GM21381 (cell line): ENCODE measurements around the gene SUN5.
"Not testable (repeated sequence)": the region's sequence is repeated elsewhere in the genome, so short reads cannot be mapped to it uniquely, and the experiment has no call there.

ENCODE experiments used
- ATAC-seq: cut with Tn5 transposase; IDR thresholded peaks from one replicate; pipeline ENCODE4 v1.9.1; 2021; ENCODE audit warnings: mild to moderate bottlenecking, moderate library complexity; ENCODE audit not compliant: unreplicated experiment

SUN5 gene

DNA sequence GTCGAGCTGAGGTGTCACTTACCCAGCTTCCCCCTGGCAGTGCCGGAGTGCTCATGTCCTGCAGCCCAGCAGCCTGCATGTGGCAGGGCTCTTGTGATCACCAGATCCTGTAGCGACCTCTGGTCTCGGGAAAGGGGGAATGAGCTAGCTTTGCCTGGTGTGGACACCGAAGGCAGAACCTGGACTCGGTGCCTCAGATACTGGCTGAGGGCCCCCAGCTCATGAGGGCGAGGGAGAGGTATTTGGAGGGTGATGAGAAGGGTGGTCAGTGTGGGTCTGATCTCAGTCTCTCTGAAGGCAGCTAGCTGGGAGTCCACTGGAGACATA is 26.3 kb downstream of the SUN5 start:
- no peak for ATAC-seq

DNA sequence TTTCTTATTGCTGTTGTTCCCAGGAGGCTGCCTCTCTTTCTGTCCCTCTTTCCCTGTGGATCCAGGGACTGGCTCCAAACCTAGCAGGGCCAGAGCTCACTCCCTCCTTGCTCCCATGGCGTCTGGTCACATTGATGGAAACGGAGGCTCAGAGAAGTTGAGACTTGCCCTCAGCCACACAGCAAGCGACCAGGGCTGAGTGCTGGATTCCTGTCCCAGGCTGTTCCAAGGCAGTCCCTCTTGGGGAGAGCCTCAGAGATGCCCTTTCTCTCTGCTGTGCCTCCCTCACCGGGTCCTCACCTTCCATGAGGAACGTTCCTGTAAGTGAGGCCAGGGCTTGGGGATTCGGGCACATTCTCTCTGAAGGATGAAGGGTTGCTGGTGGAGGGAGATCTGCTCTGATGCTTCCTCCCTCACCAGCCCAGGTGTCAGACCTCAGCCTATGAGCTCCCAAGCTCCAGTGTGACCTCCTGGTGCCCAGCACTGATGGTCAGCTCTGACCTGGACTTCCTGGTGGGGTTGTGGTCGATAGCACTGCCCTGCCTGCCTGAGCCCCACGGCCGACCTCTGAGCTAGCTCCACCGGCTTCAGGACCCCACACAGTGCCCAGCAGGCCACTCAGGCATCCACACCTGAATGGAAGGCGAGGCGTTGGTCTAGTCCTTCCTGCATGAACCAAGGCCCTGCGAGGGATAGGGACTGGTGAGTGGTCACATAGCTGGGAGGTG is 26.8 kb downstream of the SUN5 start:
- no peak for ATAC-seq

DNA sequence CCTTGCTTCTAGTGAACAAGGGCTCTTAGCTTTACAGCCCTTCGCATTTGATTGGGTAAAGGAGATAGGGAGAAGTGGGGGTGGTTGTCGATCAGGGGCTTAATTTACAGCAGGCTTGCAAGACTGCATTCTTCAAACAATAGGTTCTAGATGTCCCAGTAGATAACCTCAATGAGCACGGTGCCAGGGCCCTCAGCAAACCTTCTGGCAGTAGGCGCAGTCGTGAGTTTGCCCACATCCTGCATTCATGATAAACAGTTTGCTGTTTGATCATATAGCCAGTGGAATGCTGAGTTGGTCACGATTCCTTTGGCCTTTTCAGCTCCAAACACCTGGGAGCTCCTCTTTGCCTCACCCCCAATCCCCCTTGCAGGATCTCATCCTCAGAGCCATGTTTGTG is 27.5 kb downstream of the SUN5 start:
- no peak for ATAC-seq

DNA sequence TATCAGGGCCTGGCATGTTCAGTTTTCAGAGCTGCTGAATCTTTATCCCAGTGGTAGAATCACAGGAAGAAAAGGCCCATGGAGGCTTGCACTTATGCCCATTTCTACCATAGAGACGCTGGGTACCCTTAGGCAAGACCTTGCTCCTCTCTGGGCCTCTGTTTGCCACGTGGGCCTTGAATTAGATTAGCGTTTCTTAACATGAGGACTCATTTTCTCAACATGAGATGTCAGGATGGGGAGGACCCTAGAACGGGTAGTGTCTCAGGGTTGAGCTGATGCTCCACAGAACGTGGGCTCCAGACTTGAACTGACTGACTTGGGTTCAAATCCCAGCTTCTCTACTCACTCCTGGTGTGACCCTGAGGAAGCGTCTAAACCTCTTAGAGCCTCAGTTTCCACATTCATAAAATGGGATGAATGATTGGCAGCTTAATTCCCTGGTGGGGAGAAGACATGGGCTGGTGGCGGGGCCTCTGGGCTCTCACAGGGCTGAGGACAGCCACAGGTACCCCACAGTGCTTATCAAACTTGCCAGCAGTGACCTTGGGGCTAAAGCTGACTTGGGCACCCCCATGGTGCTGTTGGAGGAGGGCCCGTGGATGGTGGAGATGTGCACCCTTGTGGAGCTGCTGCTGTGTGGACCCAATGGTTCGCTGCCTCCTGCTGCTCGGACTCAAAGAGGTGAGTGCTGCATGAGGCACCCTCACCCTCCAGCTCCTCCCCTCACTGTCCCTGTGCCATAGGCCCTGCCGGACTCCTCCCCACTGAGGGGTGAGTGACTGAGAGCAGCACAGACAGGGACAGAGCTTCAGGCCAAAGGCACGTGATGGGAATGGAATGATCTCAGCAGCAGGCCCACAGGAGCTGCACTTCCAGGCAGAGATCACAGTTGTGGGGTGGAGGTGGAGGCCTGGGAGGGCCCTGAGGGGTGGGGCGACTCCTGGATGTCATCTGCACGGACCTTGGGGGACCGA is 28.2 kb downstream of the SUN5 start:
- ATAC-seq = no peak

DNA sequence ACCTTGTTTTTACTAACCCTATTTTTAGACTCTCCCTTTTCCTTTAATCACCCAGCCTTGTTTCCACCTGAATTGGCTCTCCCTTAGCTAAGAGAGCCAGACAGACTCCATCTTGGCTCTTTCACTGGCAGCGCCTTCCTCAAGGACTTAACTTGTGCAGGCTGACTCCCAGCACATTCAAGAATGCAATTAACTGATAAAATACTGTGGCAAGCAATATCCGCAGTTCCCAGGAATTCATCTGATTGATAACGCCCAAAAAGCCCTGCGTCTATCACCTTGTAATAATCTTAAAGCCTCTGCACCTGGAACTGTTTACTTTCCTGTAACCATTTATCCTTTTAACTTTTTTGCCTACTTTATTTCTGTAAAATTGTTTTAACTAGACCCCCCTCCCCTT is 29.1 kb downstream of the SUN5 start:
- ATAC-seq = not testable (repeated sequence)

DNA sequence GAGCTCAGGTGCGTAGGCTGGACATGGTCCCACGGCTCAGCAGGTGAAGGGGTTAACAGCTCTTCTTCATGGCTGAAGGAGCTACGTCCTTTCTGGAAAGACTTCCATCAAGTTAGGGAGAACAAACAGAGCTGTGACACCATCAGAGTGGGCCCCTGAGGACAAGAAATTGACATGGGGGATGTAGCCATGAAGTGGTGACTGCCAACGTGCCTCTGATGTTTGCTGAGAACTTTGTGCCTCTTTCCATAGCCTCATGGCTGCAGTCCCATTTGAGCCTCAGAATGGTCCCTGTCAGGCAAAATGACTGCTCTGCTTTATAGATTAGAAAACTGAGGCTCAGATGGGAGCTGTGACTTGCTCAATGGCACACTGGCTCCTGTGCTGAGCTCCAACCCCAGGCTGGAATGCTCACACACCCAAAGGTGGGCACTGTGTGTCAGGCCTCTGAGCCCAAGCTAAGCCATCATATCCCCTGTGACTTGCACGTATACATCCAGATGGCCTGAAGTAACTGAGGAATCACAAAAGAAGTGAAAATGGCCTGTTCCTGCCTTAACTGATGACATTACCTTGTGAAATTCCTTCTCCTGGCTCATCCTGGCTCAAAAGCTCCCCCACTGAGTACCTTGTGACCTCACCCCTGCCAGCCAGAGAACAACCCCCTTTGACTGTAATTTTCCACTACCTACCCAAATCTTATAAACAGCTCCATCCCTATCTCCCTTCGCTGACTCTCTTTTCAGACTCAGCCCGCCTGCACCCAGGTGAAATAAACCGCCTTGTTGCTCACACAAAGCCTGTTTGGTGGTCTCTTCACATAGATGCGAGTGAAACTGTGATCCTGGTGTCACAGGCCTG is 29.8 kb downstream of the SUN5 start:
- ATAC-seq = not testable (repeated sequence)

DNA sequence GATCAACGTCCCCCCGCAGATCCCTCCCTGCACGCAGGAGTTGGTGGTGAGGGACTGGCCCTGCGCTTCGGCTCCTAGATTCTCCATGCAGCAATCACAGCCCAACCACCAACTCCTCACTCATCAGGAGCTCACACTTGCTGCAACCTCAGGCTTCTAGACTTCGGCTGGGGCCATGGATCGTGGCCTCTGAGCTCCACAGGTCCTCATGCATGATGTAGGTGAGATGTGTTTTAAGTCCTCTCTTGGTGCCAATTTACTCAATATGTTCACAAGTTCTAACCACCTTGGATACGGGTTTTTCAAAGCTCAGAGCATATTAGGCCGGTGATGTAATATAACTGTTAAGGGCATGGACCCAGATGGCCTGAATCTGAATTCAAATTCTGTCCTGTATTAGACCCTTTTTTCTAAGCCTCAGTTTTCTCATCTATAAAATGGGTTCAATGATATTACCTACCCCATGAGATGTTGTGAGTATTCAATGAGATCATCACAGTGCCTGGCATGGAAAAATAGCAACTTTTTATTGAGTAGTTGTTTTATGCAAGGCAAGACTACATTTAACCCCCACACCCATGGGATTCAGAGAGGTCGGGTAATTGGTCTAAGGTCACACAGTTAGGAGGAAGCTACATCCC is 31.0 kb downstream of the SUN5 start:
- no peak for ATAC-seq

DNA sequence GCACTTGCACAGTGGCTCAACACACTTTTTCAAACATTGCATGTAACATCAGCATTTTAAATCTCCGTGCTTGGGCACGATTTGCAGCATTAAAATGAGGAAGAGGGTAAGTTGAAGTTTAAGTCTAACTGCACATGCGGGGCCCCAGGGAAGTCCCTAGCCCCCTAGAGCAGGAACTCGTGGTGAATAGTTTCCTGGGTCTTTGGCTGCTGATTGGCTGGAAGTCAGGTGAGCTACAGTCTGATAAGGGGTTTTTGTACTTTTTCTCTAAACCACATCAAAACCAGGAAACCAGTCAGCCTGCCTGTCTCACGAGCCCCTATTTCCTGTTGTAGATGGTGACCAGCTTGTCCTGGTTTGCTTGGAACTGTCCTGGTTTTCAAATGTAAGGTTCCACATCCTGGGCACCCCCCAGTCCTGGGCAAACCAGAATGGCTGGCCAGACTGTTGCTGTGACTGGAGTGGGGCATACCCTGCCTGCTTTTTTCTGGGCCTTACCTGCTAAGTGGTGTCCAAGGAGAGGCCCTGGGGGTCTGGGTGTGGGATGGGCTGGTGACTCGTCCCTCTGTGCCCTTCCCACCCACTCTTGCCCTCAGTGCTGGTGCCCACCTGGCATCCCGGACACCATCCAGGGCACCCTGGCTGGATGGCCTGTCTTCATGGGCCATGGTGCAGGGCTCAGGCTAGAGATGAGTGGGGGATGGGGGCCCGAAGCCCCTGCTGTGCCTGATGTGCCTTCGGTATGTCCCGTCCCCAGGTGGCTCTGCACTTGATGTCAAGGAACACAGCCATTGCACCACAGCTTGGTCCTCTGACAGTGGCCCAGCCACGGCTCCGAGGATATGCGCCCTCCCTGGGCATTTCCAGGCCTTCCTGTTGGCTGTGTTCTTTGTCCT is 31.8 kb downstream of the SUN5 start:
- peak; percentile 74 for ATAC-seq

DNA sequence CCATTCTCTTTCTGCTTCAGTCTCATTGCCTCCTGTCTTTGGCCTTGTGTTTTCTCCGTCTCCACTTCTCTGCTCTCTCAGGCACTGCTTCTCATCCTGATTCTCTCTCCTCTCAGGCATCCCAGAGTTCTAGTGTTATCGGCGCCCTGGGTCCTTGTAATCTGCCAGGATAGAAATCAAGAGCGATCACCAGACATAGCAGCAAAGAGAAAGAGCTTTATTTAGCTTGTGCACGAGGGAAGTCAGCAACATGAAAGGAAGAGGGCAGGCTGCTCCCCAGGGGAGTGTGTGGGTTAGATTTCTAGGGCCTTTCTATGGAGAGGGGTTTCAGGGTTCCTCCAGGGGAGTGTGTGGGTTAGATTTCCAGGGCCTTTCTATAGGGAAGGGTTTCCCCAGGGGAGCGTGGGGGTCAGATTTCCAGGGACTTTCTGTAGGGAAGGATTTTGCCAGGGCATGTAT is 32.5 kb downstream of the SUN5 start:
- ATAC-seq = peak; percentile 6

DNA sequence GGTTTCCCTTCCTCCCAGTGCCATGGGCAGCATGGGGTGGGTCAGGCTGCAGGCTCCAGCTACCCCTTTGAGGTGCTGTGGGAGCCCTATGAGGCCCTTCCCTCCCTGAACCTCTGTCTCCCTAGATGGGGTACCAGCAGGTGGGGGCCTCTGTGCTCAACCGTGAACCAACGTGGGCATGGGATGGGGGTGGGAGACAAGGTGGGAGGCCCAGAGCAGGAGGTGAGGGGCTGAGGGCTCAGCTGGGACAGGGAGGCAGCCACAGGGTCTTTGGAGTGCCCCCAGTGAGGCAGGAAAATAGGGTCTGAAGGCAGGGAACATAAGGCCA is 33.3 kb downstream of the SUN5 start:
- no peak for ATAC-seq

DNA sequence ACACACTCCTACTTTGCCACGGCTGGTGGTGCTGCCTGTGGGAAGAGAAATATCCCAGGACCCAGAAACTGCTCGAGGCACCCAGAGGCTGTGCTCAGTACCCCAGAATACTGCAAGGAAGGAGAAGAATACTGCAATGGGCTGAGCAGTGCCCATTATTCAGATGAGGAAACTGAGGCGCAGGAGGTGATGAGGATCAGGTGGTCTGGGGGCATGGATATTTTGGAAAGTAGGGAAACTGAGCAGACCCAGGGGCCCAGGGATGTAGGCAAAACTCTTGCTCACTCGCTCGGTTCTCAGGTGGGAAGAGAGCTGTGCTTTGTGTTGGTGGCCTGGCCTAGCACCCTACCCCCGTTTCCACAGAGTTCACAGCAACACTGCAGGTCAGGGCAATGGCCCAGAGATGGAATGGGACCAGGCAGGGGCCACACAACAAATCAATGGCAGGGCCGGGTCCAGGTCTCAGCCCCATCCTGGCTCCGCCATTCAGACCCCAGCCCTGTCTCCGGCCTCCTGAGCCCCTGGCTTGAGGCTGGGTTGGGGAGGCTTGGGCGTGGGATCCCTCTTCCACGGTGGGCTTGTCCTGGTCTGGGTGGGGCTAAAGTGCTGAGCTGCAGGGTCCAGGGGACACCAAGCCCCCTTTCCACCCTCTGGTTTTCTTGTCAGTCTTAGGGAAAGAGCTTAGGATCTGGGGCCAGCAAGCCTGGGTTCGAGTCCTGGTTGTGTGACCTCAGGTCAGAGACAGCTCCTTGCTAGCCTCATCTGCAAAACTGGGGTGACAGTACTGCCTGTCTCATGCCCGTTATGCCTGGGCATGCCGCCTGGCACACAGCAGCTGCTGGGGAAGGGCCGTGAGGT is 33.9 kb downstream of the SUN5 start:
- no peak for ATAC-seq

DNA sequence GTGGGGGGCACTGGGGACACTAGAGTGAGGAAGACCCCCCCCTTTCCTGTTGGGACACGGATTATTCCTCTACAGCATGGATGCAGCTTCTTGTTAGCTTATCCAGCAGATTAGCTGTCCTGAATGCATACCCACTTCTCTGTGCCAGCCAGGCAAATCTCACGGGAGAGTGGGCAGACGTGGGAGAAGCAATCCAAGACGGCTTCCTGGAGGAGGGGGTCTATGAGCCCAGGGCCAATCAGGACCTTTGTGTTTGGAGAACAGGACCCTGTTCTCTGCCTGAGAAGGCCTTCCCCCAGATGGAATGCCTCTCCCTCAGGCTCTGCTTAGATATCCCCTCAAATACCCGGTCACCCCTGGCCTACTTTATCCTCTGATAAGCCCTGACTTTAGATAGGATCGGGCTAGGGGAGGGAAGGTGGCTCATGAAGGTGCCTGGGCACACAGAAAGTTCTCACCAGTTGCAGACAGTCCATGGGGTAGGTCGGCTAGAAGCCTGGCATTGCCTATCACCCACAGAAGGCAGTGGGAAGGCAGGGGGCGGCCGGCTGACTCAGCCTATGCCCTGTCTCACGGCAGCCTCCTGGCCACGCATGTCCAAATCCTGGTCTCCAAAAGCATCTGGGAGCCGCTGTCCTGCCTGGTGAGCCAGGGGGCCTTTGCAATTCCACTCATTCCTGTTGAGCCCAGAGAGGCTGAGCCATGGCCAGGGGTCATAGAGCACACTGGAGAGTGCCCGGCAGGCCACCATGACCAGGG is 34.7 kb downstream of the SUN5 start:
- no peak for ATAC-seq

DNA sequence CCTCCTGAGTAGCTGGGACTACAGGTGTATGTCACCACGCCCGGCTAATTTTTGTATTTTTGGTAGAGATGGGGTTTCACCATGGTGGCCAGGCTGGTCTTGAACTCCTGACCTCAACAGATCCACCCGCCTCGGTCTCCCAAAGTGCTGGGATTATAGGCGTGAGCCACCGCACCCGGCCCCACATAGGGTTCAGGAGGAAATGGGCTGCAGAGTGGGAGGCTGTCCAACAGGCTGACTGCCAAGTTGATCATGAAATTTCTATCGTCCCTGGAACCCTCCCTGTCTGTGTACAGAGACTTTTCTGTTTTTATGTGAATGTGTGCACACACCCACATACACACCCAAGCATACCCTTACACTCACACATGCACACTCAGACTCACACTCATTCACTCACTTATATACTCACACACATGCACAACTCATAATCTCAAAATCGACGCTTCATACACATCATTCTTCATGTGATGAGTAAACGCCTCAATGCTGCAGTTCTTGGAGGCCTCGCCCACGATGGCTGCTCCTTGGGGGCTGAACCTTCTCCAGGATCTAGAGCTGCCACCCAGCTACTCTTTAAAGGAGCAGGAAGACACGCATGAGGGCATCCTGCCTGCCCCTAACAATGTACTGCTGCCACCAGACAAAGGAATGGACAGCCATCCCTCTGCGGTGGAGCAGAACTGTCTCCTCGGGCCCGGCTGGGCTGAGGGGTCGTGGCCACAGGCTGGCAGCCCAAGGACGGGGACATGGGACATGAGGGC is 35.6 kb downstream of the SUN5 start:
- no peak for ATAC-seq

DNA sequence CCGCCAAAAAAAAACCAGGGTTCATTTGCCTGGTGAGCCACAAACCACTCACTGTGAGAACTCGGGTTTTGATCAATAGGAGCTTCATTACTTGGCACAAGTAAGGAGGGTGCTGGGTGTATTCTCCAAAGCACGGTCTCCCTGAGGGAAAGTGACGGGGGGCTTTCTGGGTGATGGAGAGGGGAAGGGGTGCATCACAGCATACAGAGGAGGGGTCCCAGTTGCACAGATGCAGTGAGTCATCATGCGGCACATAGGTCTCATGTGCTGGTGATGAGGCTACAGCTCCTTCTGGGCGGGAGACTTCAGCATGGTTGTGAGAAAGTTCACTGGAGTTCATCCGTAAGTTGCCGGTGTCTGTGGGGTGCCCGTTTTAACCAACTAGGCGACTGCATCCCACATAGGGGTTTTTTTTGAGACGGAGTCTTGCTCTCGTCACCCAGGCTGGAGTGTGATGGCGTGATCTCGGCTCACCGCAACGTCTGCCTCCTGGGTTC is 36.2 kb downstream of the SUN5 start:
- ATAC-seq = no peak

DNA sequence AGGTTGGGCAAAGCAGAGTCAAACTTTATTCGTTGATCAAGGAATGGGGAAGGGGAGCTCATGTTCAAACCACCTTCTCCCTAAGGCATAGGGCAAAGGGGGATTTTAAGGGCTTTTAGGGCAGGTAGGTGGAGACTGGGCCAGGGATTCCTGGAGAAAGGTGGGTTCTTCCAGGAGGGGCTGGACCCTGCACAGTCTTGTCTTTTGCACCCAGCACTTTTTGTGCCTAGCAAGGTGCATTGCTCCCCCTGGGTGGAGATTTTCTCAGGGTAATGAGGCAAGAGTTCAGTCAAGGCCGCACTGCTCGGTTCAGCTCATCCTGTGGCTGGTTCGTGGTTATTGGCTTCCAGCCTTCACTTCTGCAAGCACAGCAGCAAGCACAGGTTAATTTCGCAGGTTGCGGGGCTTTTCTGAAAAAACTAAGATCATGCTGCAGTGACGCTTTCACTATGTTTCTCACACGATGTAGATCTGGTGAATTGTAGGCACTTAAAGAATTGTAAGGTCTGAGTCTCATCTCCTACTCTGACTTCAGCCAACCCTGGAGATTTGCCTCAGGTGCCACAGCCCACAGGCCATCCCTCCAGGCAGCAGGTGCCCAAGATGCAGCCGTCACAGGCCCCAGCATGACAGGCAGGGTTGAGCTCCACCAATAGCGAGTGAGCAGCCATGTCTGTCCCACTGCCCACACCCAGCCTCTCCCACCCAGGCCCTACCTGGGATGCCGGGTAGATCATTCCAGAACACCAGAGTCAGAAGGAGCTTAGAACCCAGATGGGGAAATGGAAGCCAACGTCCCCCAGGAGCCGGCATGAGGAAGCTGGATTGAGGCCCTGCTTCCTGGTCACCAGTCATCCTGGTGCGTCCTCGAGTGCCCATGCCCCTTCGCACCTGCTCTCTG is 37.1 kb downstream of the SUN5 start:
- ATAC-seq = no peak

DNA sequence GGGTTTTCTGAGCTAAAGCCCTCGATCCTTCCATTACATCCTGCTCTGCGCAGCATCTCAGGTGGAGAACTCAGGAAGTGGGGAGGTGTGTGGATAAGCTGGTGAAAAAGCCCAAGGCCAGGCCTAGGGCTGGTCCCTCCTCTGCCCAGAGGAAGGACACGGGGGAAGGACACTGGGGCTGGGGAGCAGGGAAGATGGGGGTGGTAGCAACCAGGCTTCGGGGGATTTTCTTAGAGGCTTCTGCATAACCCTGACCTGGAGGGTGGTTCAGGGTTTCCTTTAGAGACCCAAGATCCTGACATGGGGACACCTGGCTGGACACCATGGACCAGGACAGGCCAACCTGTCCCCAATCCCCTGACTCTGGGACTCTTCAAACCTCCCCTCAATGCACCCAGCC is 37.9 kb downstream of the SUN5 start:
- no peak for ATAC-seq
